GM12872 (cell line): Measurements from ENCODE around the gene C1QTNF5.

Source experiments
- TF ChIP-seq, protein P1 (sequence below): IDR thresholded peaks from 3 replicates; pipeline ENCODE4 v1.5.1; 2011; ENCODE audit warnings: low read depth, mild to moderate bottlenecking, low read length, moderate library complexity; ENCODE audit not compliant: insufficient read depth

C1QTNF5 gene, protein sequence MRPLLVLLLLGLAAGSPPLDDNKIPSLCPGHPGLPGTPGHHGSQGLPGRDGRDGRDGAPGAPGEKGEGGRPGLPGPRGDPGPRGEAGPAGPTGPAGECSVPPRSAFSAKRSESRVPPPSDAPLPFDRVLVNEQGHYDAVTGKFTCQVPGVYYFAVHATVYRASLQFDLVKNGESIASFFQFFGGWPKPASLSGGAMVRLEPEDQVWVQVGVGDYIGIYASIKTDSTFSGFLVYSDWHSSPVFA

DNA sequence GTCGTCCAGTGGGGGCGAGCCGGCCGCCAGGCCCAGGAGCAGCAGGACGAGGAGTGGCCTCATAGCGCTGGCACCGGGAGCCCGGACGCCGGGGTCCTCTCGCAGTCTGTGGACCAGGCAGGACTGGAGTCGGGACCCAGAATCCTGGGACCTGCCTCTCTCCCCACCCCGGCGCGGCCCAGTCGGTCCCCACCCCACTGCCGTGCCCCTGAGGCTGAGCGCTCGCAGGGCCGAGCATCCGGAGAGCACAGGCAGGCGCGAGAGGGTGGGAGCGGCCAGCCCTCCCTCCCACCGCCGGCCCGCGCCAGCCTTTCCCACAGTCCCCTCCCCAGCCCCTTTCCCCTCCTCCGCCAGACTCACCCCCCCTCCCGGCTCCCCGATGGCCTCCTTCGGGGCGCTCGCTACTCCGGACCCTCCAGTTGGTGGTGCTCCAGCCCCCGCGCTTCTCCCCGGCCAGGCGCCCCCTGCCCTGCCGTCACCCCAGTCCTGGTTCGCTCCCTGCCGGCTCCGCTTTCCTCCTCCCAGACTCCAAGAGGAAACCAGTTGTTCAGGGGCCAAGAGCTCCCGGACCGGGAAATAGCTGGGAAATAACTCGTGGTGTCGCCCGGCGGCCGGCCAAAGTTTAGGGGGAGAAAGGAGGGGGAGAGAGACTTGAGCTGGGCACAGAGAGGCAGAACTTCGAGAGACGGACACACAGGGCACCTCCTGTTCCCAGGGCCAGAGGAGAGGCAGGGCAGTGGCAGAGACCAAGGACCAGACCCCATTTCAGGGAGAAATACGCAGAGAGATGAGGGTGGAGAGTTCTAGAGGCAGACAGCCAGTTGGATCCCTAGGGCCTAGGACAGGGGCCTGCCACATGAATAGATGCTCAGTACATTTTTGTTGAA is at the start of gene C1QTNF5:
C1QTNF5 (minus strand) TSS at position 549 of the 887 bp plus-strand sequence; CDS start at position 63, 486 bp downstream.
- TF ChIP-seq, protein P1, sequence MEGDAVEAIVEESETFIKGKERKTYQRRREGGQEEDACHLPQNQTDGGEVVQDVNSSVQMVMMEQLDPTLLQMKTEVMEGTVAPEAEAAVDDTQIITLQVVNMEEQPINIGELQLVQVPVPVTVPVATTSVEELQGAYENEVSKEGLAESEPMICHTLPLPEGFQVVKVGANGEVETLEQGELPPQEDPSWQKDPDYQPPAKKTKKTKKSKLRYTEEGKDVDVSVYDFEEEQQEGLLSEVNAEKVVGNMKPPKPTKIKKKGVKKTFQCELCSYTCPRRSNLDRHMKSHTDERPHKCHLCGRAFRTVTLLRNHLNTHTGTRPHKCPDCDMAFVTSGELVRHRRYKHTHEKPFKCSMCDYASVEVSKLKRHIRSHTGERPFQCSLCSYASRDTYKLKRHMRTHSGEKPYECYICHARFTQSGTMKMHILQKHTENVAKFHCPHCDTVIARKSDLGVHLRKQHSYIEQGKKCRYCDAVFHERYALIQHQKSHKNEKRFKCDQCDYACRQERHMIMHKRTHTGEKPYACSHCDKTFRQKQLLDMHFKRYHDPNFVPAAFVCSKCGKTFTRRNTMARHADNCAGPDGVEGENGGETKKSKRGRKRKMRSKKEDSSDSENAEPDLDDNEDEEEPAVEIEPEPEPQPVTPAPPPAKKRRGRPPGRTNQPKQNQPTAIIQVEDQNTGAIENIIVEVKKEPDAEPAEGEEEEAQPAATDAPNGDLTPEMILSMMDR = no peak

DNA sequence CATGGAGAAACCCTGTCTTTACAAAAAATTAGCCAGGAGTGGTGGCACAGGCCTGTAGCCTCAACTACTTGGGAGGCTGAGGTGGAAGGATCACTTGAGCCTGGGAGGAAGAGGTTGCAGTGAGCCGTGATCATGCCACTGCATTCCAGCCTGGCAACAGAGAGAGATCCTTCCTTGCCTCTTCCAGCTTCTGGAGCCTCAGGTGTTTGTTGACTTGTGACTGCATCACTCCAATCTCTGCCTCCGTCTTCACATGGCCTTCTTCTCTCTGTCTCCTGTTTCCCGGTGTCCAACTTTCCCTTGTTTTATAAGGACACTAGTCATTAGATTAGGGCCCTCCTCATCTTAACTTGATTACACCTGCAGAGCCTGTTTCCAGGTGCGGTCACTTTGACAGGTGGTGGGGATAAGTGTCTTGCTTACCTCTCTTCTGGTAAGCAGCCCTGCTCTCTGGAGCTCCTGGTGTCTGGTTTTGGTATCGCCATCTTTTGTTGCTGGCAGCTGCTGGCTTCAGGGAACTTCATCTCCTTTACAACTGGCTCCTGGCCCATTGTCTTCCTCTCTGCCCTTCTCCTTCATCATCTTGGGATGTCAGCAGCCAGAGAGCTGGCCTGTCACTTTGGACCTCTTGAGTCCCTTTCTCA is 49.0 kb upstream of the C1QTNF5 start:
- TF ChIP-seq, protein P1 = peak; percentile 77

DNA sequence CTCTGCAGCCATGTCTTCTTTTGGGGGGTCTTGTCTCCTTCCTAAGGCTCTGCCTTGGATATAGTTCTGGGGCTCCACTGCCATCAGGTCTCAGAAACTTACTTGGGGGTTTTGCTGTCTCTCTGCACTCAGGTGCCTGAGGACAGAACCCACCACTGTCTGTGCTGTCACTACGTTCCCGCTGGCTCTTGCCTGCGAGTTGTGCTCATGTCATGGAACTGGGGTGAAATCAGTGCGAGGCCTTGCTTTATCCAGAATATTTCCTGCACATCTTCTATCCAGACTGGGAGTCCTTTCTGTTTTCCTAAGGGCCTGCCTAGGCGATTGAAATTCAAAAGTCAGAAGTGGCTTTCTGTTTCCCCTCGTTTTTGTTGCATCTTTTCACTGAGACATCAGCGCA is 47.4 kb upstream of the C1QTNF5 start:
- TF ChIP-seq, protein P1 = no peak

DNA sequence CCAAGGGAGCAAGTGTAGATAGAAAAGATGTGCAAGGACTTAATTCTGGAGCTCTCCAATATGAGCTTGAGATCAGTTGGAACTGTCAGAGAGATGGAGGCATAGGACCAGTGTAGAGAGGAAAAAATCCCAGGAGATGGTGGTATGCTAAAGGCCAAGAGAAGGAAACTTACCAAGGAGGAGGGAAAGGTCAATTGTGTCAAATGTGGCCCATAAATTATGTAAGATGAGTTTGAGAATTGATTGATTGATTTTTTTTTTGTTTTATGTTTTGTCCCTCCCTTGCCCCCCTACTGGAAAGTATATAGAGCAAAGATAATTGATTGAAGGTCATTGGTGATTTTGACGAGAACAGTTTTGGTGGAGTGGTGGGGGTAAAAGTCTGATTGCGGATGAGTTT is 43.6 kb upstream of the C1QTNF5 start:
- TF ChIP-seq, protein P1 = no peak

DNA sequence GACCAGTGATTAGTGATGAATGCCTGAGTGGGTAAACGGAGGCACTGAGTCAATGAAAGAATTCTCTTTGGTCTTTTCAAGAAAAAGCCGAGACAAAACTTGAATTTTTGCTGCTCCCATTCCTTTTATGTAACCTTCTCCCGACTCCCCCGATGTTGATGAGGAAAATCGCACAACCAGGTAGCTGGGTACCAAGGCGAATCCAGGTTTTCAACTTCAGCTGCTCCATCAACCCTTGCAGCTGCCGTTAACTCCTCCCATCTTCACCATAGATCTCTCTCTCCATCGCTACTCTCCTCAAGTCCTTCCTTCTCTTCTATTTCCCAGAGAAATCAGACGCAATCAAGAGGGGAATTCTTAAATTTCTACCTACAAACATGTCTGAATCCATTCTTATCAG is 41.4 kb upstream of the C1QTNF5 start:
- TF ChIP-seq, protein P1 = no peak

DNA sequence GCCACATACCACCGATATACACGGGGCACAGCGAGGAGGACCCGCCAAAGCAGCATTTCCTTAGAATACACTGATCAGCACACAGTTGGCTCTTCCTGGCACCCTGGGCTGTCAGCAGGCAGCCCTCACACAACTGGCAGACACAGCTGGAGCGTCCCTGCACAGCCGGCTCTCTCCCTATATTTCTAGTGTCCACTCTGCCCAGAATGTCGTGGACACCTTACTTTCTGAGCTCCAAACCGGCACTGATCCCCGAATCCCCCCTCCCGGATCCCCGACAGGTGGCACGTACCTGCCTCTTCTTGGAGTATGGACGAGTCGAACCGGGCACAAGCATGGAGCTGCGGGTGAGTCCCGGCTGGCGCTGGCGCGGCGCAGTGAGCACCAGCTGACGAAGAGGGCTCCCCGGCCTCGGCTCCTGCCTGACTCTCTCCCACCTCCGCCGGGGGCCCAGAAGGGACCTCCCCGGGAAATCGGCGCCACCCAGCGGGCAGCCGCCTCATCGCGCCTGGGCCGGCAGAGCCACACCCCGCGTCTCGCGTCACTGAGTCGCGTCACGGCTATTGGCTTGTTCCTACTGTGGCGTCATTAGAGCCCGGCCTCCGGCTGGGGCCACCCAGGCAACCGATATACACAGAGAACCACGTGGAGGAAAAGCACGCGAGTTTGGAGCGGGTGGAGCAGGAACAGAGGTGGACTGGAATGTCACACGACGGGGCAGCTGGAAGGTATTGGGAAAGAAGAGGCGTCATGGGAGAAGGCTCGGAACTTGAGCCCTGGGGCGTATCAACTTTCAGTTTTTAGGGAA is 40.7 kb upstream of the C1QTNF5 start, which contains the start of gene USP2:
USP2 (minus strand) TSS at position 510 of the 808 bp plus-strand sequence. CDS start 8,210 bp downstream, outside the sequence.
- TF ChIP-seq, protein P1 = peak; percentile 85
